Measurements from ENCODE around the gene WFS1. TPM values are rescaled to one million over a fixed set of nuclear protein-coding genes. Genes with fewer than 3 reads are reported as not detected.

WFS1 gene
- total and polyA plus RNA-seq, 8 donors = 10.2 to 28.7 (median 14.6) TPM

GRCh38 chr4:6248394-6248793 lies 21.3 kb upstream of the WFS1 start:
- WGBS, 2 donors = 41 to 53% methylated on average over 10 of the region's 10 CpGs
- no peaks in the 10 kb centered on the region for H3K4me1 ChIP-seq
- H3K4me3 ChIP-seq = no peak overlapping the region
- intact Hi-C loops (cut with DNase I) = loop anchor here in 2 of 3 donors (10.0 kb wide), 2 partner anchors 296 to 306 kb away; no protein-coding TSS in a partner anchor
- no peak for TF ChIP-seq CTCF (IDR thresholded peaks at IDR 0.05)
- no peaks in the 10 kb centered on the region for H3K36me3 ChIP-seq
- H3K27me3 ChIP-seq = peaks cover 0 to 35% (median 3%) of the 10 kb centered on the region in 4 donors
- FAIRE-seq (no peak), ATAC-seq (no peak), DNase-seq (peak in 1 of 6 donors; percentile 34)
- no peak overlapping the region for H3K27ac ChIP-seq
- H3K9me3 ChIP-seq = no peaks in the 10 kb centered on the region

- FAIRE-seq (peak; percentile 57), DNase-seq (peak in 1 of 6 donors; percentile 22)
- intact Hi-C loops (cut with DNase I) = loop anchor here in 2 of 3 donors (2.0 to 5.0 kb wide), 2 partner anchors 76 to 77 kb away; no protein-coding TSS in a partner anchor
Measured at GRCh38 chr4:6250235-6250983, 19.2 kb upstream of the WFS1 start.

GRCh38 chr4:6250984-6251295 lies 18.7 kb upstream of the WFS1 start:
- DNase-seq (no peak), ATAC-seq (no peak), FAIRE-seq (no peak)
- H3K9me3 ChIP-seq = no peaks in the 10 kb centered on the region
- no peak overlapping the region for H3K27ac ChIP-seq
- no peaks in the 10 kb centered on the region for H3K4me1 ChIP-seq
- peaks cover 0 to 26% (median 3%) of the 10 kb centered on the region in 4 donors for H3K27me3 ChIP-seq
- 0% methylated on average over 1 of the region's 1 CpG for WGBS, 2 donors
- H3K4me3 ChIP-seq = no peak overlapping the region
- intact Hi-C loops (cut with DNase I) = loop anchor here in 2 of 3 donors (2.0 to 5.0 kb wide), 2 partner anchors 76 kb away; no protein-coding TSS in a partner anchor
- peak in 1 of 4 donors; percentile 19 for TF ChIP-seq CTCF (IDR thresholded peaks at IDR 0.05)
- H3K36me3 ChIP-seq = no peaks in the 10 kb centered on the region

More at GRCh38 chr4:6250235-6250983, 19.2 kb upstream of the WFS1 start:
- H3K4me1 ChIP-seq = no peaks in the 10 kb centered on the region
- TF ChIP-seq CTCF (IDR thresholded peaks at IDR 0.05) = peak; percentile 63 to 80 (median 72)
- no peak overlapping the region for H3K4me3 ChIP-seq
- H3K27ac ChIP-seq = no peak overlapping the region
- WGBS, 2 donors = 10 to 11% methylated on average over 15 of the region's 15 CpGs
- no peaks in the 10 kb centered on the region for H3K36me3 ChIP-seq
- no peaks in the 10 kb centered on the region for H3K9me3 ChIP-seq
- peak; percentile 70 to 95 (median 88) for ATAC-seq
- H3K27me3 ChIP-seq = peaks cover 0 to 30% (median 3%) of the 10 kb centered on the region in 4 donors

DNA sequence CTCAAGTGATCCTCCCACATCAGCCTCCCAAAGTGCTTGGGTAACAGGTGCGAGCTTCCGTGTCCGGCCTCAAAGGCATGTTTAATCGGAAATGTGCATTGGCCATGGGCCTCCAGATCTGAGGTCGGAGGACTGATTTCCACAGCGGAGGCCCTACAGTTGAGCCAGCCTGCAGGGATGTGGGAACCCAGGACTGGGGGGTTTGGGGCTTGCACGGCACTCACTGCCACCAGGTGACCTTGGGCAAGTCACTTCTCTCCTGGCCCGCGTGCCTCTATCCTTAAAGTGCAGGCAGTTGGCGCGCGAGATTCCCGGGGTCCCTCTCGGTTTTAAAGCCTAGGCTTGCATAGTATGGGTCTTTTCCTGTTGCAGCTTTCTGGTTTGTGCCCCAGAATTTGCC lies 18.3 kb upstream of the WFS1 start:
- FAIRE-seq = no peak

More for the DNA sequence above, 18.3 kb upstream of the WFS1 start:
- H3K27me3 ChIP-seq = peaks cover 0 to 24% (median 3%) of the 10 kb centered on the region in 4 donors
- intact Hi-C loops (cut with DNase I) = loop anchor here in 2 of 3 donors (2.0 to 5.0 kb wide), 2 partner anchors 75 to 76 kb away; no protein-coding TSS in a partner anchor
- 81 to 87% methylated on average over 14 of the region's 14 CpGs for WGBS, 2 donors
- TF ChIP-seq CTCF (IDR thresholded peaks at IDR 0.05) = no peak
- no peaks in the 10 kb centered on the region for H3K36me3 ChIP-seq
- H3K27ac ChIP-seq = no peak overlapping the region
- DNase-seq = no peak
- ATAC-seq = no peak
- H3K4me1 ChIP-seq = no peaks in the 10 kb centered on the region
- H3K4me3 ChIP-seq = no peak overlapping the region
- no peaks in the 10 kb centered on the region for H3K9me3 ChIP-seq

All from pancreas (tissue), 10 donors.